ENCODE results near the gene RUNX2.

RUNX2 gene

GRCh38 chr6:45532721-45533210 lies 204.6 kb downstream of the RUNX2 start:
- TF ChIP-seq CREB1 (IDR thresholded peaks at IDR 0.05; ENCODE audit: low read depth) = no peak
- no peak for TF ChIP-seq CEBPB (IDR thresholded peaks at IDR 0.05)
- TF ChIP-seq FOXM1 (IDR thresholded peaks at IDR 0.05; ENCODE audit: borderline replicate concordance, low read depth) = no peak
- no peak for TF ChIP-seq TAF1 (IDR thresholded peaks at IDR 0.05; ENCODE audit: low read depth)
- TF ChIP-seq TCF12 (IDR thresholded peaks at IDR 0.05; ENCODE audit: low read depth) = no peak
- TF ChIP-seq NFIC (IDR thresholded peaks at IDR 0.05) = no peak
- TF ChIP-seq TEAD4 (IDR thresholded peaks at IDR 0.05) = no peak
- TF ChIP-seq, protein P1, sequence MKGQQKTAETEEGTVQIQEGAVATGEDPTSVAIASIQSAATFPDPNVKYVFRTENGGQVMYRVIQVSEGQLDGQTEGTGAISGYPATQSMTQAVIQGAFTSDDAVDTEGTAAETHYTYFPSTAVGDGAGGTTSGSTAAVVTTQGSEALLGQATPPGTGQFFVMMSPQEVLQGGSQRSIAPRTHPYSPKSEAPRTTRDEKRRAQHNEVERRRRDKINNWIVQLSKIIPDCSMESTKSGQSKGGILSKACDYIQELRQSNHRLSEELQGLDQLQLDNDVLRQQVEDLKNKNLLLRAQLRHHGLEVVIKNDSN (IDR thresholded peaks at IDR 0.05) = no peak
- no peak for TF ChIP-seq MAX (IDR thresholded peaks at IDR 0.05)
- no peak for TF ChIP-seq YY1 (IDR thresholded peaks at IDR 0.05; ENCODE audit: low read depth)
- no peak for TF ChIP-seq REST (IDR thresholded peaks at IDR 0.05; ENCODE audit: low read depth)
- no peak for TF ChIP-seq EGR1 (IDR thresholded peaks at IDR 0.05)
- no peak for TF ChIP-seq RAD21 (IDR thresholded peaks at IDR 0.05; ENCODE audit: low read depth)

- TF ChIP-seq NFIC (IDR thresholded peaks at IDR 0.05) = no peak
- no peak for TF ChIP-seq REST (IDR thresholded peaks at IDR 0.05; ENCODE audit: low read depth)
- no peak for TF ChIP-seq CREB1 (IDR thresholded peaks at IDR 0.05; ENCODE audit: low read depth)
- no peak for TF ChIP-seq YY1 (IDR thresholded peaks at IDR 0.05; ENCODE audit: low read depth)
- TF ChIP-seq EP300 (IDR thresholded peaks at IDR 0.05; ENCODE audit: borderline replicate concordance) = no peak
- TF ChIP-seq TCF12 (IDR thresholded peaks at IDR 0.05; ENCODE audit: low read depth) = no peak
- TF ChIP-seq CEBPB (IDR thresholded peaks at IDR 0.05) = no peak
- TF ChIP-seq TEAD4 (IDR thresholded peaks at IDR 0.05) = no peak
- TF ChIP-seq, protein P1 (IDR thresholded peaks at IDR 0.05) = no peak
- TF ChIP-seq ZBTB7A (IDR thresholded peaks at IDR 0.05; ENCODE audit: low read depth) = no peak
- TF ChIP-seq TAF1 (IDR thresholded peaks at IDR 0.05; ENCODE audit: low read depth) = no peak
- TF ChIP-seq FOXM1 (IDR thresholded peaks at IDR 0.05; ENCODE audit: borderline replicate concordance, low read depth) = no peak
- TF ChIP-seq RAD21 (IDR thresholded peaks at IDR 0.05; ENCODE audit: low read depth) = no peak
- no peak for TF ChIP-seq MAX (IDR thresholded peaks at IDR 0.05)
- no peak for TF ChIP-seq EGR1 (IDR thresholded peaks at IDR 0.05)
Measured at GRCh38 chr6:45533386-45533785, 205.3 kb downstream of the RUNX2 start.

DNA sequence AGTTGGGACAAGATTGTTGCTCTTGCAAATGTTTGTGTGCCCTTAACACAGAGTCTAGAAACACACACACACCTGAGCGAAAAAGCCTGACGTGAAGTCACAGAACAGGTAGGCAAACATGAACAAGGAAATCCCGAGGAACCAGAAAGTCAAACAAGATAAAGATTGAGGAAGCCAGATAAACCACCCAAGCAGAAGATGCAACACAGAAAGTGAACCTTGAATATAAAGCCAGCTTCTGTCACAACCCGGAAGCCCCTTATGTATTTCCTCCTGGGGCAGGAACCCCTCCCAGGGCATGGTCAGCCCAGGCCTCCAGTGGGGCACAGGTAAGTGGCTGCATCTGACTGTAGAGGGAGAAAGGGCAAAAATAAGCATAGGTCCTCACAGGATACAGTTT lies 207.8 kb downstream of the RUNX2 start:
- TF ChIP-seq YY1 (IDR thresholded peaks at IDR 0.05; ENCODE audit: low read depth) (no peak), CREB1 (IDR thresholded peaks at IDR 0.05; ENCODE audit: low read depth) (no peak), CEBPB (IDR thresholded peaks at IDR 0.05) (no peak), ZBTB7A (IDR thresholded peaks at IDR 0.05; ENCODE audit: low read depth) (no peak), NFIC (IDR thresholded peaks at IDR 0.05) (no peak), RAD21 (IDR thresholded peaks at IDR 0.05; ENCODE audit: low read depth) (no peak), MAX (IDR thresholded peaks at IDR 0.05) (no peak), FOXM1 (IDR thresholded peaks at IDR 0.05; ENCODE audit: borderline replicate concordance, low read depth) (no peak), REST (IDR thresholded peaks at IDR 0.05; ENCODE audit: low read depth) (no peak), TAF1 (IDR thresholded peaks at IDR 0.05; ENCODE audit: low read depth) (no peak), TCF12 (IDR thresholded peaks at IDR 0.05; ENCODE audit: low read depth) (no peak), EGR1 (IDR thresholded peaks at IDR 0.05) (no peak), TEAD4 (IDR thresholded peaks at IDR 0.05) (no peak), EP300 (IDR thresholded peaks at IDR 0.05; ENCODE audit: borderline replicate concordance) (no peak)
- TF ChIP-seq, protein P1 (IDR thresholded peaks at IDR 0.05) = no peak
